GM23248 (cell line): ENCODE data around the gene SLC28A3. TPM values are rescaled to one million over a fixed set of nuclear protein-coding genes. Genes with fewer than 3 reads are reported as not detected.

Experiments
- DNase-seq: peaks from one replicate; pipeline ENCODE4 v3.0.0-alpha.2; 2015
- H2AFZ ChIP-seq: fragments of 200-600 bp; sonication (generic); 2 replicates; pipeline ENCODE4 v1.6.1; 2016; ENCODE audit warnings: antibody characterized with exemption
- H3F3A ChIP-seq: fragments of 200-600 bp; sonication (generic); 2 replicates; pipeline ENCODE4 v1.6.1; 2016; ENCODE audit warnings: mild to moderate bottlenecking, antibody characterized with exemption, mixed run types; ENCODE audit not compliant: insufficient read depth
- H3K27ac ChIP-seq: fragments of 200-600 bp; sonication (generic); 2 replicates; pipeline ENCODE4 v1.5.1; 2016; ENCODE audit warnings: mild to moderate bottlenecking
- H3K27me3 ChIP-seq: fragments of 200-600 bp; sonication (generic); replicated peaks from 2 replicates; pipeline ENCODE4 v1.6.1; 2016; ENCODE audit warnings: mild to moderate bottlenecking; ENCODE audit not compliant: insufficient read depth
- H3K36me3 ChIP-seq: fragments of 200-600 bp; sonication (generic); 2 replicates; pipeline ENCODE4 v1.6.1; 2016; ENCODE audit warnings: low read depth, mild to moderate bottlenecking
- H3K4me1 ChIP-seq: fragments of 200-600 bp; sonication (generic); 2 replicates; pipeline ENCODE4 v1.6.1; 2016; ENCODE audit warnings: mild to moderate bottlenecking; ENCODE audit not compliant: insufficient read depth
- H3K4me2 ChIP-seq: fragments of 200-600 bp; sonication (generic); one replicate; pipeline ENCODE4 v1.6.1; 2016; ENCODE audit warnings: mild to moderate bottlenecking; ENCODE audit not compliant: unreplicated experiment
- H3K4me3 ChIP-seq: fragments of 200-600 bp; sonication (generic); 2 replicates; pipeline ENCODE4 v1.5.1; 2016; ENCODE audit warnings: mild to moderate bottlenecking
- H3K79me2 ChIP-seq: fragments of 200-600 bp; sonication (generic); 2 replicates; pipeline ENCODE4 v1.6.1; 2016; ENCODE audit warnings: mild to moderate bottlenecking; ENCODE audit not compliant: insufficient read depth
- H3K9ac ChIP-seq: fragments of 200-600 bp; sonication (generic); 2 replicates; pipeline ENCODE4 v1.6.1; 2016; ENCODE audit warnings: mild to moderate bottlenecking
- H3K9me2 ChIP-seq: fragments of 200-600 bp; sonication (generic); 2 replicates; pipeline ENCODE4 v1.6.1; 2016; ENCODE audit warnings: mixed run types, mild to moderate bottlenecking, moderate library complexity; ENCODE audit not compliant: insufficient read depth
- H3K9me3 ChIP-seq: fragments of 200-600 bp; sonication (generic); one replicate; pipeline ENCODE4 v1.6.1; 2017; ENCODE audit warnings: low read depth
- H4K20me1 ChIP-seq: fragments of 200-600 bp; sonication (generic); 2 replicates; pipeline ENCODE4 v1.6.0; 2016; ENCODE audit not compliant: insufficient read depth
- EZH2 ChIP-seq: fragments of 200-600 bp; sonication (generic); IDR thresholded peaks from 2 replicates; pipeline ENCODE4 v1.6.1; 2018; ENCODE audit warnings: antibody characterized with exemption, mild to moderate bottlenecking; ENCODE audit not compliant: insufficient read depth, poor library complexity, severe bottlenecking
- EZH2phosphoT487 ChIP-seq: fragments of 200-600 bp; sonication (generic); IDR thresholded peaks from 2 replicates; pipeline ENCODE4 v1.6.1; 2018; ENCODE audit warnings: antibody characterized with exemption, moderate library complexity, mild to moderate bottlenecking, low read depth; ENCODE audit not compliant: insufficient read depth
- WGBS, 2 experiments: methylation state at CpG; one replicate each; pipeline ENCODE4 v1.1.6; 2015 to 2017; ENCODE audit warnings: low lambda C conversion rate in 2 of 2, low coverage in 1 of 2; ENCODE audit errors: missing lambda C conversion rate in 2 of 2; 5-methylcytosine and 5-hydroxymethylcytosine counted together
- in situ Hi-C: fragments of 300-500 bp; cut with MboI; formaldehyde crosslinking; loops from 2 replicates; pipeline ENCODE4 v1.15.0; 2020
- polyA plus RNA-seq: library from polyadenylated mRNA; unstranded; fragments of >200 nt; fragmentation: Nextera tagmentation; extraction: Ambion mirVana; gene quantifications from 2 replicates; pipeline ENCODE4 v1.2.1, GENCODE V29; 2016
- total RNA-seq: library from RNA; depleted of rRNA; stranded (reverse); fragments of >200 nt; shearing (Covaris generic); gene quantifications from 2 replicates; pipeline ENCODE4 v1.2.3, GENCODE V29; 2014

SLC28A3 gene
- total and polyA plus RNA-seq, 2 experiments from 2014 or later: 0.11 to 0.32 TPM

- no peak overlapping the region for H3K9ac ChIP-seq
- 63 to 77% methylated on average over 4 of the region's 4 CpGs for WGBS, 2 experiments
- H3K27ac ChIP-seq: no peak overlapping the region
- no peak overlapping the region for H2AFZ ChIP-seq
- no peak for DNase-seq
- H3K27me3 ChIP-seq: no peaks in the 10 kb centered on the region
- TF ChIP-seq EZH2phosphoT487 (no peak), EZH2 (no peak)
- H3K4me2 ChIP-seq: no peak overlapping the region
- H3K36me3 ChIP-seq: no peaks in the 10 kb centered on the region
- no peaks in the 10 kb centered on the region for H4K20me1 ChIP-seq
- H3K79me2 ChIP-seq: no peaks in the 10 kb centered on the region
- no peaks in the 10 kb centered on the region for H3K9me2 ChIP-seq
- no peak overlapping the region for H3K4me3 ChIP-seq
- no peaks in the 10 kb centered on the region for H3K4me1 ChIP-seq
- H3F3A ChIP-seq: no peaks in the 10 kb centered on the region
- no peaks in the 10 kb centered on the region for H3K9me3 ChIP-seq
- in situ Hi-C loops: loop anchor here (25.0 kb wide), 1 partner anchor 418 kb away; no protein-coding TSS in a partner anchor
Observed at GRCh38 chr9:84255696-84256095, 84.9 kb downstream of the SLC28A3 start.

- Histone ChIP-seq H3K4me1 (no peaks in the 10 kb centered on the region), H3K9me3 (no peaks in the 10 kb centered on the region), H4K20me1 (no peaks in the 10 kb centered on the region), H3F3A (no peaks in the 10 kb centered on the region), H3K79me2 (no peaks in the 10 kb centered on the region), H3K4me3 (no peak overlapping the region), H3K36me3 (no peaks in the 10 kb centered on the region), H3K27ac (no peak overlapping the region), H2AFZ (no peak overlapping the region), H3K27me3 (no peaks in the 10 kb centered on the region), H3K9ac (no peak overlapping the region), H3K9me2 (no peaks in the 10 kb centered on the region), H3K4me2 (no peak overlapping the region)
- in situ Hi-C loops: loop anchor here (25.0 kb wide), 1 partner anchor 418 kb away; no protein-coding TSS in a partner anchor
- WGBS, 2 experiments: 64 to 67% methylated on average over 6 of the region's 6 CpGs
- TF ChIP-seq EZH2 (no peak), EZH2phosphoT487 (no peak)
- DNase-seq: no peak
Observed at GRCh38 chr9:84254972-84255371, 85.6 kb downstream of the SLC28A3 start.

- TF ChIP-seq EZH2phosphoT487 (no peak), EZH2 (no peak)
- Histone ChIP-seq H3F3A (no peaks in the 10 kb centered on the region), H3K27me3 (no peaks in the 10 kb centered on the region), H2AFZ (no peak overlapping the region), H4K20me1 (no peaks in the 10 kb centered on the region), H3K9ac (no peak overlapping the region), H3K4me2 (no peak overlapping the region), H3K9me2 (no peaks in the 10 kb centered on the region), H3K79me2 (no peaks in the 10 kb centered on the region), H3K27ac (no peak overlapping the region), H3K9me3 (no peaks in the 10 kb centered on the region), H3K4me3 (no peak overlapping the region), H3K36me3 (no peaks in the 10 kb centered on the region), H3K4me1 (no peaks in the 10 kb centered on the region)
- in situ Hi-C loops: loop anchor here (25.0 kb wide), 1 partner anchor 415 kb away; no protein-coding TSS in a partner anchor
- DNase-seq: no peak
- WGBS, 2 experiments: 66 to 69% methylated on average over 7 of the region's 7 CpGs
Observed at GRCh38 chr9:84251921-84252320, 88.6 kb downstream of the SLC28A3 start.

- Histone ChIP-seq H3K4me2 (no peak overlapping the region), H3K27ac (no peak overlapping the region), H3K9me2 (no peaks in the 10 kb centered on the region), H3K9ac (no peak overlapping the region), H2AFZ (no peak overlapping the region), H3K79me2 (no peaks in the 10 kb centered on the region), H3F3A (no peaks in the 10 kb centered on the region), H3K36me3 (no peaks in the 10 kb centered on the region), H4K20me1 (no peaks in the 10 kb centered on the region), H3K4me1 (no peaks in the 10 kb centered on the region), H3K4me3 (no peak overlapping the region), H3K9me3 (no peaks in the 10 kb centered on the region), H3K27me3 (no peaks in the 10 kb centered on the region)
- DNase-seq: no peak
- TF ChIP-seq EZH2: no peak
- no peak for TF ChIP-seq EZH2phosphoT487
- 42% methylated on average over 5 of the region's 5 CpGs for WGBS, 2 experiments
- in situ Hi-C loops: no loop called here
Observed at GRCh38 chr9:84241817-84242373, 98.7 kb downstream of the SLC28A3 start.

GRCh38 chr9:84239343-84239742, 101.2 kb downstream of the SLC28A3 start:
- TF ChIP-seq EZH2phosphoT487 (no peak), EZH2 (no peak)
- no peak overlapping the region for H3K27ac ChIP-seq
- H4K20me1 ChIP-seq: no peaks in the 10 kb centered on the region
- H3K4me2 ChIP-seq: no peak overlapping the region
- DNase-seq: peak; percentile 33
- in situ Hi-C loops: no loop called here
- H3F3A ChIP-seq: no peaks in the 10 kb centered on the region
- no peak overlapping the region for H3K9ac ChIP-seq
- peak overlapping the region; percentile 26; the same call in 1 of the 2 replicates for H2AFZ ChIP-seq
- no peaks in the 10 kb centered on the region for H3K27me3 ChIP-seq
- no peaks in the 10 kb centered on the region for H3K9me2 ChIP-seq
- no peak overlapping the region for H3K4me3 ChIP-seq
- no peaks in the 10 kb centered on the region for H3K9me3 ChIP-seq
- H3K36me3 ChIP-seq: no peaks in the 10 kb centered on the region
- 40 to 46% methylated on average over 2 of the region's 2 CpGs for WGBS, 2 experiments
- no peaks in the 10 kb centered on the region for H3K79me2 ChIP-seq
- H3K4me1 ChIP-seq: no peaks in the 10 kb centered on the region
